H1 (cell line): ENCODE results near the gene SAFB. TPM values are rescaled to one million over a fixed set of nuclear protein-coding genes. Genes with fewer than 3 reads are reported as not detected.

Source experiments
- polyA plus RNA-seq, 7 experiments: library from polyadenylated mRNA; depleted of rRNA in 3 of 7; stranded (reverse) in 5 of 7; unstranded in 2 of 7; fragments of >200 nt in 5 of 7; fragments of 200-250 nt in 2 of 7; gene quantifications; 1 replicate in 5 of 7; 2 replicates in 1 of 7; 4 replicates in 1 of 7; pipeline versions ENCODE4 v1.2.1 to v1.2.3, GENCODE V29; 2011 to 2013; ENCODE audit warnings: missing spikeins in 2 of 7, mixed read lengths in 2 of 7
- total RNA-seq: library from RNA; stranded (reverse); fragmentation: NEBNext Ultra II Directional; extraction: Animal tissue kit (Norgen Biotek cat#: 25700); gene quantifications from 2 replicates; pipeline ENCODE4 v1.2.1, GENCODE V29; 2021
- TF ChIP-seq, protein P1 (sequence below): fragments of 300-600 bp; sonication (generic); IDR thresholded peaks from 2 replicates; pipeline ENCODE4 v1.7.1; 2012; ENCODE audit warnings: low read length, moderate library complexity, mild to moderate bottlenecking, inconsistent platforms; ENCODE audit not compliant: insufficient replicate concordance

The SAFB gene
- total and polyA plus RNA-seq, 2 of the 8 experiments (the other 6 are each of a cell fraction or from before 2014, with no cell fraction given) = 27.0 to 110 TPM

DNA sequence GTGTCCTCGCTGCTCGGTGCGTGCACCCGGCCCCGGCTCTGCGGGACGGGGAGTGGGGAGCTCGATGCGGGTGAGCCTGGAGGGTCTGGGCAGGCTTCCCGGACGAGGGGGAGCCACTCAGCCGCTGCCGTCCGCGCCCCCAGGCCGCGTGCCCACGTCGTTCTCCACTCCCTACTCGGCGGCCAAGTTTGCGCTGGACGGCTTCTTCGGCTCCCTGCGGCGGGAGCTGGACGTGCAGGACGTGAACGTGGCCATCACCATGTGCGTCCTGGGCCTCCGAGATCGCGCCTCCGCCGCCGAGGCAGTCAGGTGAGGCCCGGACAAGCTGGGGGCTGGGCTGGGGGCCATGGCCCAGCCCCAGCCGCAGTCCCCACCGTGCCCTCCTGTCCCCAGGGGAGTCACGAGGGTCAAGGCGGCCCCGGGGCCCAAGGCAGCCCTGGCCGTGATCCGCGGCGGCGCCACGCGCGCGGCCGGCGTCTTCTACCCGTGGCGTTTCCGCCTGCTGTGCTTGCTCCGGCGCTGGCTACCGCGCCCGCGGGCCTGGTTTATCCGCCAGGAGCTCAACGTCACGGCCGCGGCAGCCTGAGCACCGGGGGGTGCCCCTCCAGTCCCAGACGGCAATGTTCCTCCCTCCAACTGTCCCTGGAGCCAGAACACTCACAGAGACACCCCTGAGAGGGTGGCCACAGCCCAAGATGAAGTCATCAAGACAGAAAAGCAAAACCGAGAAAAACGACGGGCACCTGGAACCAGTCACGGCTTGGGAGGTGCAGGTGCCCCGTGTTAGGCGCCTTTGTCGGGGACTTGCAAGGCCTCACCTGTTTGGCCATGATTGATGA is 64.7 kb downstream of the SAFB start (continued):
- TF ChIP-seq, protein P1, sequence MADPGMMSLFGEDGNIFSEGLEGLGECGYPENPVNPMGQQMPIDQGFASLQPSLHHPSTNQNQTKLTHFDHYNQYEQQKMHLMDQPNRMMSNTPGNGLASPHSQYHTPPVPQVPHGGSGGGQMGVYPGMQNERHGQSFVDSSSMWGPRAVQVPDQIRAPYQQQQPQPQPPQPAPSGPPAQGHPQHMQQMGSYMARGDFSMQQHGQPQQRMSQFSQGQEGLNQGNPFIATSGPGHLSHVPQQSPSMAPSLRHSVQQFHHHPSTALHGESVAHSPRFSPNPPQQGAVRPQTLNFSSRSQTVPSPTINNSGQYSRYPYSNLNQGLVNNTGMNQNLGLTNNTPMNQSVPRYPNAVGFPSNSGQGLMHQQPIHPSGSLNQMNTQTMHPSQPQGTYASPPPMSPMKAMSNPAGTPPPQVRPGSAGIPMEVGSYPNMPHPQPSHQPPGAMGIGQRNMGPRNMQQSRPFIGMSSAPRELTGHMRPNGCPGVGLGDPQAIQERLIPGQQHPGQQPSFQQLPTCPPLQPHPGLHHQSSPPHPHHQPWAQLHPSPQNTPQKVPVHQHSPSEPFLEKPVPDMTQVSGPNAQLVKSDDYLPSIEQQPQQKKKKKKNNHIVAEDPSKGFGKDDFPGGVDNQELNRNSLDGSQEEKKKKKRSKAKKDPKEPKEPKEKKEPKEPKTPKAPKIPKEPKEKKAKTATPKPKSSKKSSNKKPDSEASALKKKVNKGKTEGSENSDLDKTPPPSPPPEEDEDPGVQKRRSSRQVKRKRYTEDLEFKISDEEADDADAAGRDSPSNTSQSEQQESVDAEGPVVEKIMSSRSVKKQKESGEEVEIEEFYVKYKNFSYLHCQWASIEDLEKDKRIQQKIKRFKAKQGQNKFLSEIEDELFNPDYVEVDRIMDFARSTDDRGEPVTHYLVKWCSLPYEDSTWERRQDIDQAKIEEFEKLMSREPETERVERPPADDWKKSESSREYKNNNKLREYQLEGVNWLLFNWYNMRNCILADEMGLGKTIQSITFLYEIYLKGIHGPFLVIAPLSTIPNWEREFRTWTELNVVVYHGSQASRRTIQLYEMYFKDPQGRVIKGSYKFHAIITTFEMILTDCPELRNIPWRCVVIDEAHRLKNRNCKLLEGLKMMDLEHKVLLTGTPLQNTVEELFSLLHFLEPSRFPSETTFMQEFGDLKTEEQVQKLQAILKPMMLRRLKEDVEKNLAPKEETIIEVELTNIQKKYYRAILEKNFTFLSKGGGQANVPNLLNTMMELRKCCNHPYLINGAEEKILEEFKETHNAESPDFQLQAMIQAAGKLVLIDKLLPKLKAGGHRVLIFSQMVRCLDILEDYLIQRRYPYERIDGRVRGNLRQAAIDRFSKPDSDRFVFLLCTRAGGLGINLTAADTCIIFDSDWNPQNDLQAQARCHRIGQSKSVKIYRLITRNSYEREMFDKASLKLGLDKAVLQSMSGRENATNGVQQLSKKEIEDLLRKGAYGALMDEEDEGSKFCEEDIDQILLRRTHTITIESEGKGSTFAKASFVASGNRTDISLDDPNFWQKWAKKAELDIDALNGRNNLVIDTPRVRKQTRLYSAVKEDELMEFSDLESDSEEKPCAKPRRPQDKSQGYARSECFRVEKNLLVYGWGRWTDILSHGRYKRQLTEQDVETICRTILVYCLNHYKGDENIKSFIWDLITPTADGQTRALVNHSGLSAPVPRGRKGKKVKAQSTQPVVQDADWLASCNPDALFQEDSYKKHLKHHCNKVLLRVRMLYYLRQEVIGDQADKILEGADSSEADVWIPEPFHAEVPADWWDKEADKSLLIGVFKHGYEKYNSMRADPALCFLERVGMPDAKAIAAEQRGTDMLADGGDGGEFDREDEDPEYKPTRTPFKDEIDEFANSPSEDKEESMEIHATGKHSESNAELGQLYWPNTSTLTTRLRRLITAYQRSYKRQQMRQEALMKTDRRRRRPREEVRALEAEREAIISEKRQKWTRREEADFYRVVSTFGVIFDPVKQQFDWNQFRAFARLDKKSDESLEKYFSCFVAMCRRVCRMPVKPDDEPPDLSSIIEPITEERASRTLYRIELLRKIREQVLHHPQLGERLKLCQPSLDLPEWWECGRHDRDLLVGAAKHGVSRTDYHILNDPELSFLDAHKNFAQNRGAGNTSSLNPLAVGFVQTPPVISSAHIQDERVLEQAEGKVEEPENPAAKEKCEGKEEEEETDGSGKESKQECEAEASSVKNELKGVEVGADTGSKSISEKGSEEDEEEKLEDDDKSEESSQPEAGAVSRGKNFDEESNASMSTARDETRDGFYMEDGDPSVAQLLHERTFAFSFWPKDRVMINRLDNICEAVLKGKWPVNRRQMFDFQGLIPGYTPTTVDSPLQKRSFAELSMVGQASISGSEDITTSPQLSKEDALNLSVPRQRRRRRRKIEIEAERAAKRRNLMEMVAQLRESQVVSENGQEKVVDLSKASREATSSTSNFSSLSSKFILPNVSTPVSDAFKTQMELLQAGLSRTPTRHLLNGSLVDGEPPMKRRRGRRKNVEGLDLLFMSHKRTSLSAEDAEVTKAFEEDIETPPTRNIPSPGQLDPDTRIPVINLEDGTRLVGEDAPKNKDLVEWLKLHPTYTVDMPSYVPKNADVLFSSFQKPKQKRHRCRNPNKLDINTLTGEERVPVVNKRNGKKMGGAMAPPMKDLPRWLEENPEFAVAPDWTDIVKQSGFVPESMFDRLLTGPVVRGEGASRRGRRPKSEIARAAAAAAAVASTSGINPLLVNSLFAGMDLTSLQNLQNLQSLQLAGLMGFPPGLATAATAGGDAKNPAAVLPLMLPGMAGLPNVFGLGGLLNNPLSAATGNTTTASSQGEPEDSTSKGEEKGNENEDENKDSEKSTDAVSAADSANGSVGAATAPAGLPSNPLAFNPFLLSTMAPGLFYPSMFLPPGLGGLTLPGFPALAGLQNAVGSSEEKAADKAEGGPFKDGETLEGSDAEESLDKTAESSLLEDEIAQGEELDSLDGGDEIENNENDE = no peak
